GM23338 (cell line): ENCODE data around the gene CD34. TPM values are rescaled to one million over a fixed set of nuclear protein-coding genes. Genes with fewer than 3 reads are reported as not detected.

Source experiments
- ATAC-seq: fragments of 200-7000 bp; cut with Tn5 transposase; 3 replicates; pipeline ENCODE4 v1.9.1; 2020
- DNase-seq: peaks from one replicate; pipeline ENCODE4 v3.0.0-alpha.2; 2015; ENCODE audit warnings: low spot score
- H2AFZ ChIP-seq: fragments of 200-600 bp; sonication (generic); 2 replicates; pipeline ENCODE4 v1.8.0; 2016; ENCODE audit warnings: antibody characterized with exemption, mild to moderate bottlenecking, moderate library complexity
- H3F3A ChIP-seq: fragments of 200-600 bp; sonication (generic); replicated peaks from 2 replicates; pipeline ENCODE4 v1.8.0; 2017; ENCODE audit warnings: antibody characterized with exemption, mixed run types, low read depth
- H3K27ac ChIP-seq: fragments of 200-600 bp; sonication (generic); 2 replicates; pipeline ENCODE4 v1.6.1; 2016; ENCODE audit warnings: low read depth
- H3K27me3 ChIP-seq: fragments of 200-600 bp; sonication (generic); 2 replicates; pipeline ENCODE4 v1.8.0; 2016; ENCODE audit warnings: mild to moderate bottlenecking, mixed run types, moderate library complexity; ENCODE audit not compliant: insufficient read depth
- H3K36me3 ChIP-seq: fragments of 200-600 bp; sonication (generic); 2 replicates; pipeline ENCODE4 v1.8.0; 2016; ENCODE audit warnings: mild to moderate bottlenecking; ENCODE audit not compliant: insufficient read depth
- H3K4me1 ChIP-seq: fragments of 200-600 bp; sonication (generic); 2 replicates; pipeline ENCODE4 v1.8.0; 2016; ENCODE audit warnings: mild to moderate bottlenecking, moderate library complexity; ENCODE audit not compliant: insufficient read depth
- H3K4me2 ChIP-seq: fragments of 200-600 bp; sonication (generic); 2 replicates; pipeline ENCODE4 v1.7.1; 2017; ENCODE audit warnings: mixed run types
- H3K4me3 ChIP-seq: fragments of 200-600 bp; sonication (generic); 2 replicates; pipeline ENCODE4 v1.6.1; 2016; ENCODE audit warnings: mixed run types
- H3K79me2 ChIP-seq: fragments of 200-600 bp; sonication (generic); replicated peaks from 2 replicates; pipeline ENCODE4 v1.8.0; 2017; ENCODE audit warnings: mild to moderate bottlenecking; ENCODE audit not compliant: insufficient read depth
- H3K9me2 ChIP-seq: fragments of 200-600 bp; sonication (generic); 2 replicates; pipeline ENCODE4 v1.8.0; 2017; ENCODE audit not compliant: insufficient read depth
- H4K20me1 ChIP-seq: fragments of 200-600 bp; sonication (generic); replicated peaks from 2 replicates; pipeline ENCODE4 v1.8.0; 2017; ENCODE audit warnings: mild to moderate bottlenecking; ENCODE audit not compliant: insufficient read depth
- H3K27ac Mint-ChIP-seq: 2 replicates; pipeline ENCODE4 v1.8.0; 2020; ENCODE audit warnings: inconsistent platforms, mild to moderate bottlenecking, moderate library complexity, mixed read lengths
- H3K27me3 Mint-ChIP-seq: 3 replicates; pipeline ENCODE4 v1.8.0; 2022; ENCODE audit warnings: low read depth, mild to moderate bottlenecking, moderate library complexity, mixed read lengths, inconsistent platforms; ENCODE audit not compliant: insufficient read depth, poor library complexity
- H3K36me3 Mint-ChIP-seq: 3 replicates; pipeline ENCODE4 v1.8.0; 2021; ENCODE audit warnings: low read depth, mild to moderate bottlenecking, inconsistent platforms, moderate library complexity, mixed read lengths
- H3K4me1 Mint-ChIP-seq: 3 replicates; pipeline ENCODE4 v1.8.0; 2020; ENCODE audit warnings: mild to moderate bottlenecking, inconsistent platforms, mixed read lengths
- H3K4me3 Mint-ChIP-seq: 3 replicates; pipeline ENCODE4 v1.8.0; 2021; ENCODE audit warnings: moderate library complexity, mild to moderate bottlenecking, inconsistent platforms, mixed read lengths
- H3K9me3 Mint-ChIP-seq: 3 replicates; pipeline ENCODE4 v1.8.0; 2020; ENCODE audit warnings: moderate library complexity, mild to moderate bottlenecking, inconsistent platforms, mixed read lengths
- CREB1 ChIP-seq: fragments of 250-450 bp; sonication (Bioruptor Pico); IDR thresholded peaks from 2 replicates; pipeline ENCODE4 v1.5.0; 2020; ENCODE audit warnings: low read depth, mild to moderate bottlenecking, moderate library complexity
- CTCF ChIP-seq, 2 experiments: fragments of 200-600 bp in 1 of 2; sonication (generic) in 1 of 2; conservative IDR thresholded peaks; 2 replicates each; pipeline versions ENCODE4 v1.5.1 to v1.6.1; 2016 to 2017; ENCODE audit warnings: antibody characterized with exemption in 2 of 2, low read depth in 2 of 2, mild to moderate bottlenecking in 2 of 2, moderate library complexity in 1 of 2
- ETS1 ChIP-seq: IDR thresholded peaks from 2 replicates; pipeline ENCODE4 v1.6.1; 2016; ENCODE audit warnings: antibody characterized with exemption
- EZH2 ChIP-seq: fragments of 200-600 bp; sonication (generic); IDR thresholded peaks from one replicate; pipeline ENCODE4 v1.8.0; 2017; ENCODE audit warnings: antibody characterized with exemption, mild to moderate bottlenecking, low read depth; ENCODE audit not compliant: unreplicated experiment
- EZH2phosphoT487 ChIP-seq: fragments of 200-600 bp; sonication (generic); IDR thresholded peaks from one replicate; pipeline ENCODE4 v1.8.1; 2018; ENCODE audit warnings: antibody characterized with exemption; ENCODE audit not compliant: unreplicated experiment
- JUNB ChIP-seq: IDR thresholded peaks from one replicate; pipeline ENCODE4 v1.6.1; 2016; ENCODE audit warnings: antibody characterized with exemption; ENCODE audit not compliant: unreplicated experiment
- NANOG ChIP-seq: IDR thresholded peaks from 2 replicates; pipeline ENCODE4 v1.6.1; 2016; ENCODE audit warnings: antibody characterized with exemption, borderline replicate concordance
- POLR2AphosphoS5 ChIP-seq: IDR thresholded peaks from 2 replicates; pipeline ENCODE4 v1.6.1; 2016; ENCODE audit warnings: antibody characterized with exemption, low read depth
- REST ChIP-seq: IDR thresholded peaks from one replicate; pipeline ENCODE4 v1.6.1; 2018; ENCODE audit warnings: antibody characterized with exemption; ENCODE audit not compliant: unreplicated experiment
- STAT1 ChIP-seq: IDR thresholded peaks from one replicate; pipeline ENCODE4 v1.6.1; 2016; ENCODE audit warnings: antibody characterized with exemption; ENCODE audit not compliant: unreplicated experiment
- ZNF114 ChIP-seq: fragments of 250-450 bp; sonication (Bioruptor Pico); IDR thresholded peaks from 2 replicates; pipeline ENCODE4 v1.5.0; 2020; ENCODE audit warnings: mild to moderate bottlenecking, moderate library complexity
- ZNF331 ChIP-seq: fragments of 250-450 bp; sonication (Bioruptor Pico); IDR thresholded peaks from 2 replicates; pipeline ENCODE4 v1.5.0; 2020; ENCODE audit warnings: low read depth, mild to moderate bottlenecking, moderate library complexity
- ZNF462 ChIP-seq: fragments of 250-450 bp; sonication (Bioruptor Pico); IDR thresholded peaks from 2 replicates; pipeline ENCODE4 v1.5.0; 2020; ENCODE audit warnings: mild to moderate bottlenecking, moderate library complexity
- polyA plus RNA-seq: library from polyadenylated mRNA; unstranded; fragments of >200 nt; fragmentation: Nextera tagmentation; extraction: Ambion mirVana; gene quantifications from 2 replicates; pipeline ENCODE4 v1.2.1, GENCODE V29; 2016
- total RNA-seq: library from RNA; depleted of rRNA; stranded (reverse); fragments of >200 nt; shearing (Covaris generic); gene quantifications from 2 replicates; pipeline ENCODE4 v1.2.3, GENCODE V29; 2014

The CD34 gene
- total and polyA plus RNA-seq, 2 experiments from 2014 or later, result 0.07 to 0.18 TPM

- TF ChIP-seq ZNF114 (CRISPR knock-in tag) (no peak), EZH2phosphoT487 (no peak), REST (no peak), EZH2 (no peak), ZNF331 (CRISPR knock-in tag) (no peak), JUNB (no peak), STAT1 (no peak), ZNF462 (no peak), CTCF (conservative IDR thresholded peaks at IDR 0.05; ENCODE audit: low read depth in 2 of 2) (no peak), CREB1 (no peak), ETS1 (no peak), POLR2AphosphoS5 (no peak), NANOG (no peak)
- Mint-ChIP-seq H3K4me3 (no peak overlapping the region), H3K27ac (no peak overlapping the region), H3K4me1 (peaks cover 7% of the 10 kb centered on the region; the same call in 2 of the 3 replicates), H3K9me3 (no peaks in the 10 kb centered on the region), H3K27me3 (no peaks in the 10 kb centered on the region), H3K36me3 (no peaks in the 10 kb centered on the region)
- Histone ChIP-seq H3K4me2 (no peak overlapping the region), H3K9me2 (no peaks in the 10 kb centered on the region), H3K4me1 (no peaks in the 10 kb centered on the region), H3F3A (no peaks in the 10 kb centered on the region), H3K4me3 (no peak overlapping the region), H2AFZ (no peak overlapping the region), H3K36me3 (no peaks in the 10 kb centered on the region), H3K79me2 (no peaks in the 10 kb centered on the region), H3K27ac (no peak overlapping the region), H3K27me3 (no peaks in the 10 kb centered on the region), H4K20me1 (no peaks in the 10 kb centered on the region)
- ATAC-seq (no peak), DNase-seq (no peak)
These were observed 68.4 kb downstream of the CD34 start for GRCh38 chr1:207842506-207842905.
